T-helper 17 cell (primary cell): ENCODE data around the gene AKIRIN1. TPM values are rescaled to one million over a fixed set of nuclear protein-coding genes. Genes with fewer than 3 reads are reported as not detected.

Source experiments
- total RNA-seq, 4 donors: library from RNA in 2 of 4; stranded (reverse) in 2 of 4; gene quantifications; one replicate each; pipeline ENCODE4 v1.2.3 and lab custom pipeline; 2022 to 2026

AKIRIN1 gene
- total RNA-seq, 2 donors from 2014 or later: 74.2 to 82.1 TPM

Other genes with a start within 250 kb of the AKIRIN1 start
- gene RRAGC, start 131.5 kb upstream of the AKIRIN1 start, total RNA-seq: 10 to 100 TPM; 15.8 to 16.9 TPM
- gene MYCBP, start 117.9 kb upstream of the AKIRIN1 start, total RNA-seq: 1 to 10 TPM; 4.9 to 9.8 TPM
- gene GJA9, start 109.7 kb upstream of the AKIRIN1 start, total RNA-seq: not detected
- gene RHBDL2, start 49.4 kb upstream of the AKIRIN1 start, total RNA-seq: not detected
- 10 to 100 TPM; 86.6 to 94.0 TPM for gene NDUFS5, start 35.1 kb downstream of the AKIRIN1 start, total RNA-seq
- 100 to 1,000 TPM; 510 to 525 TPM for gene MACF1, start 213.4 kb downstream of the AKIRIN1 start, total RNA-seq